NCI-H1417 (cell line): ENCODE results near the gene PRKCSH.

Experiments
- DNase-seq, 3 experiments: peaks; one replicate each; lab custom pipeline; 2025; lab: John Stamatoyannopoulos, UW

Gene PRKCSH

DNA sequence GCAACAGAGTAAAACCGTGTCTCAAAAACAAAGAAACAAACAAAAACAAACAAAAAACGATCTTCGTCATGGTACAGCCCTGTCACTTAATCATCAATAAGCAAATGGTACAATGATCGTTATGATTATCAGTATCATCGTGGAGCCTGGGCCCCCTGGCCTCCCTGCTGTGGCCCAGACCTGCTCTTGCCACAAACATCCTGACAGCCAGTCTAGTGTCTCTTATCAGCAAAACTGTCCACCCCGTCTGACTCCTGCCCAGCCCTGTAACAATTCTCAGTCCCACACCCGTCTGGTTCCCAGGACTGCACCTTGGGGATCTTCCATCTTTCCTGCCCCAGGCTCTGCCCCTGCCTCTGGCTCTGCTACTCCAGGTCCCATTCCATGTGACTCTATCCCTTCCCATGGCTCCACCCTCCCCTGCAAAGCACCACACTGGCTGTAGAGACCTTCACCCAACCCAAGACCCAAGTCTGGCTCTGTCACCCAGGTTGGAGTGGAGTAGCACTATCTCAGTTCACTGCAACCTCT is 64.5 kb downstream of the PRKCSH start:
- DNase-seq = no peak
